Stomach (tissue), 4 donors: Measurements from ENCODE around the gene TNNI3K.

Experiments used
- EP300 ChIP-seq: sonication (generic); formaldehyde crosslinking; IDR thresholded peaks from one replicate; pipeline ENCODE4 v1.6.1; 2017; ENCODE audit warnings: antibody characterized with exemption
- POLR2AphosphoS5 ChIP-seq, 3 donors: sonication (generic); formaldehyde crosslinking; IDR thresholded peaks; one replicate each; pipeline ENCODE4 v1.6.1; 2016; ENCODE audit warnings: antibody characterized with exemption in 3 of 3
- TF ChIP-seq, protein P1 (sequence below), 7 experiments: fragments of 450-650 bp in 4 of 7; fragments of 200-600 bp in 3 of 7; sonication (generic) in 3 of 7; IDR thresholded peaks; one replicate each; pipeline ENCODE4 v1.5.1; 2016 to 2019; ENCODE audit warnings: antibody characterized with exemption in 7 of 7, control low read depth in 2 of 7, mild to moderate bottlenecking in 1 of 7

DNA sequence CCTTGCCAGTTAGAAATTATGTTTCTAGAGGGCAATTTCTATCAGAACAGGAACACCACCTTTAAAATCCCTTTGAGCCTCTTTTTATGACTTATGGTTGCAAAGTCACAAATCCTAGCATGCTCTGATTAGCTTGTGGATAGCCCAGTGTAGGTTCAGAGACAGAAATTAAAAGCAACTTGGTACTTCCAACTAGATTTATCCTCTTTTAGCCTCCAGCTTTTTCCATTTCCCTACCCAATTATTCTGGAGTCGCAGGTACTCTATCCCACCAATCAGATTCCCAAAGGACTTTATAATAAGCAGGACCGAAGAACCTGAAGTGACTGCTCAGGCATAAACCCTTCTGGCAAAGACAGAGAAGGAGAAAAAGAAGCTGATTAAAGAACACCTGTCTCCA lies 310.6 kb downstream of the TNNI3K start:
- TF ChIP-seq, protein P1, sequence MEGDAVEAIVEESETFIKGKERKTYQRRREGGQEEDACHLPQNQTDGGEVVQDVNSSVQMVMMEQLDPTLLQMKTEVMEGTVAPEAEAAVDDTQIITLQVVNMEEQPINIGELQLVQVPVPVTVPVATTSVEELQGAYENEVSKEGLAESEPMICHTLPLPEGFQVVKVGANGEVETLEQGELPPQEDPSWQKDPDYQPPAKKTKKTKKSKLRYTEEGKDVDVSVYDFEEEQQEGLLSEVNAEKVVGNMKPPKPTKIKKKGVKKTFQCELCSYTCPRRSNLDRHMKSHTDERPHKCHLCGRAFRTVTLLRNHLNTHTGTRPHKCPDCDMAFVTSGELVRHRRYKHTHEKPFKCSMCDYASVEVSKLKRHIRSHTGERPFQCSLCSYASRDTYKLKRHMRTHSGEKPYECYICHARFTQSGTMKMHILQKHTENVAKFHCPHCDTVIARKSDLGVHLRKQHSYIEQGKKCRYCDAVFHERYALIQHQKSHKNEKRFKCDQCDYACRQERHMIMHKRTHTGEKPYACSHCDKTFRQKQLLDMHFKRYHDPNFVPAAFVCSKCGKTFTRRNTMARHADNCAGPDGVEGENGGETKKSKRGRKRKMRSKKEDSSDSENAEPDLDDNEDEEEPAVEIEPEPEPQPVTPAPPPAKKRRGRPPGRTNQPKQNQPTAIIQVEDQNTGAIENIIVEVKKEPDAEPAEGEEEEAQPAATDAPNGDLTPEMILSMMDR (IDR thresholded peaks at IDR 0.05): no peak
- TF ChIP-seq POLR2AphosphoS5 (IDR thresholded peaks at IDR 0.05) (no peak), EP300 (no peak)
